HCT116 (cell line): ENCODE data around the gene RPL12. TPM values are rescaled to one million over a fixed set of nuclear protein-coding genes. Genes with fewer than 3 reads are reported as not detected.

Experiments
- ATAC-seq: fragments of 200-7000 bp; cut with Tn5 transposase; 2 replicates; pipeline ENCODE4 v1.9.1; 2020; ENCODE audit warnings: mild to moderate bottlenecking, moderate library complexity
- BruUV-seq: library from RNA; stranded (reverse); fragments of 400-500 nt; replicated peaks from 2 replicates; lab custom pipeline; 2021; lab: Mats Ljungman, UMichigan
- CTCF ChIA-PET: fragments of 300-600 bp; sonication (Branson Sonifier 250); formaldehyde crosslinking; loops from one replicate; lab custom pipeline; 2021; ENCODE audit warnings: antibody characterized with exemption; lab: Charles Lee
- POLR2A ChIA-PET: fragments of 300-600, 350-600 bp; sonication (Branson Sonifier 250); formaldehyde crosslinking; loops from one replicate; lab custom pipeline; 2021; ENCODE audit warnings: antibody characterized with exemption; lab: Charles Lee
- RAD21 ChIA-PET, 2 experiments: fragments of 300-600 bp; sonication (Branson Sonifier 250); formaldehyde crosslinking; loops; one replicate each; lab custom pipeline; 2023; ENCODE audit warnings: low total read pairs in 2 of 2; ENCODE audit not compliant: uncharacterized antibody in 2 of 2, unreplicated experiment in 2 of 2, low non-redundant PET in 1 of 2; lab: Charles Lee
- DNase-seq: peaks from one replicate; pipeline ENCODE4 v3.0.0-alpha.2; 2010; ENCODE audit warnings: low read depth, low spot score
- H2AFZ ChIP-seq: fragments of 200-600 bp; shearing (Covaris generic), sonication (generic); 2 replicates; pipeline ENCODE4 v1.6.1; 2017; ENCODE audit warnings: low read depth, mixed run types, mixed read lengths, antibody characterized with exemption, low read length; ENCODE audit not compliant: poor library complexity, severe bottlenecking
- H3K27ac ChIP-seq: 2 replicates; pipeline ENCODE4 v1.5.1; 2012; ENCODE audit warnings: low read depth, low read length
- H3K27me3 ChIP-seq: fragments of 200-600 bp; sonication (generic); 2 replicates; pipeline ENCODE4 v1.6.1; 2016; ENCODE audit warnings: mixed run types, low read length, mixed read lengths; ENCODE audit not compliant: insufficient read depth
- H3K36me3 ChIP-seq, 2 experiments: fragments of 200-500 bp in 1 of 2; fragments of 200-600 bp in 1 of 2; sonication (Bioruptor generic) in 1 of 2; sonication (generic) in 1 of 2; 2 replicates each; pipeline versions ENCODE4 v1.5.1 to v1.6.1; 2014 to 2016; ENCODE audit warnings: low read length in 2 of 2, inconsistent platforms in 1 of 2, mixed read lengths in 1 of 2, mixed run types in 1 of 2; ENCODE audit not compliant: insufficient read depth in 2 of 2, control insufficient read depth in 1 of 2
- H3K4me1 ChIP-seq, 2 experiments: fragments of 200-600 bp in 1 of 2; sonication (generic) in 1 of 2; 2 replicates each; pipeline versions ENCODE4 v1.5.1 to v1.6.1; 2012 to 2017; ENCODE audit warnings: low read length in 2 of 2, inconsistent platforms in 1 of 2, mild to moderate bottlenecking in 1 of 2, mixed read lengths in 1 of 2, mixed run types in 1 of 2, moderate library complexity in 1 of 2; ENCODE audit not compliant: insufficient read depth in 2 of 2, control insufficient read depth in 1 of 2
- H3K4me2 ChIP-seq: fragments of 200-600 bp; sonication (generic); 2 replicates; pipeline ENCODE4 v1.6.1; 2017; ENCODE audit warnings: mixed run types, low read length, mixed read lengths
- H3K4me3 ChIP-seq, 2 experiments: fragments of 200-600 bp in 1 of 2; sonication (generic) in 1 of 2; replicated peaks in 1 of 2; 2 replicates each; pipeline ENCODE4 v1.5.1; 2011 to 2016; ENCODE audit warnings: low read length in 2 of 2, control low read depth in 1 of 2, low read depth in 1 of 2, mild to moderate bottlenecking in 1 of 2, mixed read lengths in 1 of 2, mixed run types in 1 of 2
- H3K79me2 ChIP-seq: fragments of 200-600 bp; sonication (generic); 2 replicates; pipeline ENCODE4 v1.6.1; 2017; ENCODE audit warnings: mild to moderate bottlenecking, mixed run types, low read length, moderate library complexity, mixed read lengths; ENCODE audit not compliant: insufficient read depth
- H3K9ac ChIP-seq: fragments of 200-600 bp; sonication (generic); 2 replicates; pipeline ENCODE4 v1.6.1; 2016; ENCODE audit warnings: low read length, mixed read lengths
- H3K9me2 ChIP-seq: fragments of 200-600 bp; sonication (generic), shearing (Covaris generic); 2 replicates; pipeline ENCODE4 v1.6.1; 2017; ENCODE audit warnings: mixed run types, mild to moderate bottlenecking, moderate library complexity; ENCODE audit not compliant: insufficient read depth
- H3K9me3 ChIP-seq, 2 experiments: fragments of 200-500 bp in 1 of 2; fragments of 200-600 bp in 1 of 2; sonication (Bioruptor generic) in 1 of 2; sonication (generic) in 1 of 2; 2 replicates each; pipeline ENCODE4 v1.6.1; 2014 to 2017; ENCODE audit warnings: low read length in 2 of 2, mixed read lengths in 2 of 2, inconsistent platforms in 1 of 2, low read depth in 1 of 2, mild to moderate bottlenecking in 1 of 2, mixed run types in 1 of 2, moderate library complexity in 1 of 2; ENCODE audit not compliant: control insufficient read depth in 1 of 2, insufficient read depth in 1 of 2
- H4K20me1 ChIP-seq: fragments of 200-600 bp; sonication (generic), shearing (Covaris generic); 2 replicates; pipeline ENCODE4 v1.6.1; 2017; ENCODE audit warnings: mixed run types, mild to moderate bottlenecking, moderate library complexity; ENCODE audit not compliant: insufficient read depth
- ATF3 ChIP-seq: IDR thresholded peaks from 2 replicates; pipeline ENCODE4 v1.6.1; 2012
- CBX3 ChIP-seq: IDR thresholded peaks from 2 replicates; pipeline ENCODE4 v1.6.1; 2012; ENCODE audit warnings: low read depth
- CTCF ChIP-seq, 3 experiments: fragments of 200-600 bp in 1 of 3; sonication (generic) in 1 of 3; IDR thresholded peaks in 2 of 3; conservative IDR thresholded peaks in 1 of 3; 2 replicates each; pipeline ENCODE4 v1.5.1; 2012 to 2017; ENCODE audit warnings: low read depth in 2 of 3, low read length in 2 of 3, antibody characterized with exemption in 1 of 3, borderline replicate concordance in 1 of 3, control low read depth in 1 of 3, mild to moderate bottlenecking in 1 of 3, mixed read lengths in 1 of 3, mixed run types in 1 of 3, moderate library complexity in 1 of 3; ENCODE audit not compliant: insufficient read depth in 1 of 3
- EGR1 ChIP-seq: IDR thresholded peaks from 2 replicates; pipeline ENCODE4 v1.6.1; 2012; ENCODE audit warnings: low read depth
- ELF1 ChIP-seq: IDR thresholded peaks from 2 replicates; pipeline ENCODE4 v1.6.1; 2012; ENCODE audit warnings: low read depth, borderline replicate concordance
- EZH2 ChIP-seq: fragments of 200-600 bp; sonication (generic); IDR thresholded peaks from 2 replicates; pipeline ENCODE4 v1.6.1; 2017; ENCODE audit warnings: antibody characterized with exemption, mixed run types
- EZH2phosphoT487 ChIP-seq: fragments of 200-600 bp; IDR thresholded peaks from 2 replicates; pipeline ENCODE4 v1.6.1; 2018; ENCODE audit warnings: antibody characterized with exemption, borderline replicate concordance
- JUND ChIP-seq: IDR thresholded peaks from 2 replicates; pipeline ENCODE4 v1.6.1; 2012
- MAX ChIP-seq: IDR thresholded peaks from 2 replicates; pipeline ENCODE4 v1.6.1; 2012
- POLR2A ChIP-seq: IDR thresholded peaks from 2 replicates; pipeline ENCODE4 v1.7.0; 2011; ENCODE audit warnings: borderline replicate concordance; ENCODE audit not compliant: insufficient read depth, insufficient read length; ENCODE audit errors: extremely low read depth
- POLR2AphosphoS5 ChIP-seq: IDR thresholded peaks from 2 replicates; pipeline ENCODE4 v1.6.1; 2011; ENCODE audit warnings: mild to moderate bottlenecking, low read depth, low read length, moderate library complexity
- RAD21 ChIP-seq: IDR thresholded peaks from 2 replicates; pipeline ENCODE4 v1.6.1; 2012; ENCODE audit warnings: low read depth, mild to moderate bottlenecking
- REST ChIP-seq: IDR thresholded peaks from 2 replicates; pipeline ENCODE4 v1.6.1; 2012; ENCODE audit warnings: low read depth
- SIN3A ChIP-seq: IDR thresholded peaks from 2 replicates; pipeline ENCODE4 v1.6.1; 2012; ENCODE audit warnings: low read depth
- SRF ChIP-seq: IDR thresholded peaks from 2 replicates; pipeline ENCODE4 v1.6.1; 2012; ENCODE audit warnings: low read depth
- TCF7L2 ChIP-seq: IDR thresholded peaks from 2 replicates; pipeline ENCODE4 v1.7.0; 2011; ENCODE audit warnings: borderline replicate concordance, inconsistent platforms; ENCODE audit not compliant: insufficient read depth, insufficient read length; ENCODE audit errors: extremely low read depth
- YY1 ChIP-seq: IDR thresholded peaks from 2 replicates; pipeline ENCODE4 v1.6.1; 2011; ENCODE audit warnings: low read length, low read depth, moderate library complexity, mild to moderate bottlenecking; ENCODE audit not compliant: insufficient replicate concordance; ENCODE audit errors: extremely low read depth
- ZFX ChIP-seq: fragments of 450-650 bp; IDR thresholded peaks from 2 replicates; pipeline ENCODE4 v1.6.1; 2017
- ZNF274 ChIP-seq: fragments of 200-500 bp; sonication (Bioruptor generic); IDR thresholded peaks from 2 replicates; pipeline ENCODE4 v1.6.1; 2014; ENCODE audit warnings: mild to moderate bottlenecking, low read depth, low read length, inconsistent platforms
- intact Hi-C: fragments of 100-400 bp; cut with micrococcal nuclease; formaldehyde crosslinking; loops from 2 replicates; pipeline ENCODE4 v1.10.0; 2022
- total RNA-seq: library from RNA; stranded (reverse); gene quantifications from one replicate; pipeline ENCODE4 v1.2.1, GENCODE V29; 2021; ENCODE audit not compliant: unreplicated experiment
- TF ChIP-seq, protein P1 (sequence below): IDR thresholded peaks from 2 replicates; pipeline ENCODE4 v1.6.1; 2011; ENCODE audit warnings: mild to moderate bottlenecking, low read length, moderate library complexity; ENCODE audit not compliant: insufficient replicate concordance; ENCODE audit errors: extremely low read depth

Gene RPL12
- total RNA-seq, 1 experiment from 2014 or later = 2,679 TPM

- ChIA-PET RAD21 (interaction anchor here in 1 of 2 experiments (1.2 kb wide), 1 partner anchor 180 kb away, joined by 4 read pairs; no protein-coding TSS in a partner anchor), CTCF (no interaction called here), POLR2A (no interaction called here)
- peaks cover 2 to 5% of the 10 kb centered on the region in 2 experiments; a peak in 1 of 4 replicates for H3K36me3 ChIP-seq
- H3K79me2 ChIP-seq = no peaks in the 10 kb centered on the region
- intact Hi-C loops = no loop called here
- no peaks in the 10 kb centered on the region for H3K9me2 ChIP-seq
- H3K4me3 ChIP-seq = no peak overlapping the region
- no peaks in the 10 kb centered on the region for H3K9me3 ChIP-seq
- no peaks in the 10 kb centered on the region for H3K27me3 ChIP-seq
- no peak overlapping the region for H3K4me2 ChIP-seq
- peaks cover 0 to 7% of the 10 kb centered on the region in 2 experiments; a peak in 1 of 4 replicates for H3K4me1 ChIP-seq
- H3K9ac ChIP-seq = no peak overlapping the region
- BruUV-seq = no TSS peak
- H3K27ac ChIP-seq = no peak overlapping the region
- no peaks in the 10 kb centered on the region for H4K20me1 ChIP-seq
- no peak for ATAC-seq
- DNase-seq = no peak
- no peak overlapping the region for H2AFZ ChIP-seq
- TF ChIP-seq SRF (no peak), TCF7L2 (no peak), EZH2 (no peak), POLR2AphosphoS5 (no peak), CBX3 (no peak), CTCF (IDR thresholded peaks at IDR 0.05 in 2 of 3, conservative IDR thresholded peaks at IDR 0.05 in 1 of 3; ENCODE audit: borderline replicate concordance in 1 of 3, insufficient read depth in 1 of 3, low read depth in 2 of 3, low read length in 2 of 3) (no peak), REST (no peak), MAX (no peak), YY1 (no peak), SIN3A (no peak), EZH2phosphoT487 (no peak), ATF3 (no peak), JUND (no peak), ZNF274 (no peak), RAD21 (no peak), POLR2A (no peak), EGR1 (no peak), ELF1 (no peak), ZFX (no peak)
- TF ChIP-seq, protein P1, sequence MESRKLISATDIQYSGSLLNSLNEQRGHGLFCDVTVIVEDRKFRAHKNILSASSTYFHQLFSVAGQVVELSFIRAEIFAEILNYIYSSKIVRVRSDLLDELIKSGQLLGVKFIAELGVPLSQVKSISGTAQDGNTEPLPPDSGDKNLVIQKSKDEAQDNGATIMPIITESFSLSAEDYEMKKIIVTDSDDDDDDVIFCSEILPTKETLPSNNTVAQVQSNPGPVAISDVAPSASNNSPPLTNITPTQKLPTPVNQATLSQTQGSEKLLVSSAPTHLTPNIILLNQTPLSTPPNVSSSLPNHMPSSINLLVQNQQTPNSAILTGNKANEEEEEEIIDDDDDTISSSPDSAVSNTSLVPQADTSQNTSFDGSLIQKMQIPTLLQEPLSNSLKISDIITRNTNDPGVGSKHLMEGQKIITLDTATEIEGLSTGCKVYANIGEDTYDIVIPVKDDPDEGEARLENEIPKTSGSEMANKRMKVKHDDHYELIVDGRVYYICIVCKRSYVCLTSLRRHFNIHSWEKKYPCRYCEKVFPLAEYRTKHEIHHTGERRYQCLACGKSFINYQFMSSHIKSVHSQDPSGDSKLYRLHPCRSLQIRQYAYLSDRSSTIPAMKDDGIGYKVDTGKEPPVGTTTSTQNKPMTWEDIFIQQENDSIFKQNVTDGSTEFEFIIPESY = no peak
Observed at GRCh38 chr9:127404631-127405030, 46.6 kb downstream of the RPL12 start.
